ENCODE data around the gene RAF1. TPM values are rescaled to one million over a fixed set of nuclear protein-coding genes. Genes with fewer than 3 reads are reported as not detected.

RAF1 gene
- total and polyA plus RNA-seq, 2 donors (not counting 1 experiment from before 2014, with no cell fraction given): 134 to 258 TPM

DNA sequence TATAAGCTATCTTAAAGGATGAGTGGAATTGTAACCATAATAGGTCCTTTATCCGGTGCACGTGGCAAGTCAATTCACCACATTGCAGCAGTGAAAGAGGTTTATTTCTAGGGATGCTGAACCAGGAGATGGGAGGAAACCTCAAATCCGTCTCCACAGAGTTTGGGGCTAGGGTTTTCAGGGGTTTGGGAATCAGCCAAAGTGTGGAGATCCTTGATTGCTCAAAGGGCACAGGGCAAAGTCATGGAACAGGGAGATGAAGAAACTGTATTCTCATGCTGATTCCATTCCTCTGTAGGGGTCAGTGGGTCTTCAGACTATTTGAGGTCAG lies 7.2 kb upstream of the RAF1 start:
- Histone ChIP-seq H3K36me3 (ENCODE audit: control insufficient read depth, insufficient read depth, low read length) (no peaks in the 10 kb centered on the region), H2AFZ (ENCODE audit: low read length) (no peak overlapping the region), H3K27ac (ENCODE audit: insufficient read depth, low read length) (no peak overlapping the region), H3K9ac (ENCODE audit: insufficient read depth, low read length) (no peak overlapping the region), H3K4me1 (ENCODE audit: control insufficient read depth, extremely low read depth, insufficient read depth, low read length) (no peaks in the 10 kb centered on the region), H4K20me1 (ENCODE audit: control insufficient read depth, extremely low read depth, insufficient read depth, low read length) (no peaks in the 10 kb centered on the region), H3K4me2 (ENCODE audit: extremely low read depth, insufficient read depth, low read length) (no peak overlapping the region), H3K9me3 (ENCODE audit: control insufficient read depth, insufficient read depth, low read depth, low read length) (no peaks in the 10 kb centered on the region), H3K79me2 (ENCODE audit: control insufficient read depth, insufficient read depth, low read length) (no peaks in the 10 kb centered on the region), H3K4me3 (replicated peaks in 1 of 4; ENCODE audit: control extremely low read depth in 1 of 4, insufficient read depth in 1 of 4, low read depth in 3 of 4, low read length in 4 of 4) (no peak overlapping the region), H3K27me3 (ENCODE audit: control insufficient read depth, insufficient read depth, low read length) (no peaks in the 10 kb centered on the region)
- DNase-seq (ENCODE audit: low read depth in 2 of 2): no peak
- TF ChIP-seq EZH2 (IDR thresholded peaks at IDR 0.05; ENCODE audit: low read length, missing control alignments): no peak
- TF ChIP-seq CTCF (conservative IDR thresholded peaks at IDR 0.05 in 1 of 2, IDR thresholded peaks at IDR 0.05 in 1 of 2; ENCODE audit: low read depth in 1 of 2, low read length in 2 of 2): no peak

DNA sequence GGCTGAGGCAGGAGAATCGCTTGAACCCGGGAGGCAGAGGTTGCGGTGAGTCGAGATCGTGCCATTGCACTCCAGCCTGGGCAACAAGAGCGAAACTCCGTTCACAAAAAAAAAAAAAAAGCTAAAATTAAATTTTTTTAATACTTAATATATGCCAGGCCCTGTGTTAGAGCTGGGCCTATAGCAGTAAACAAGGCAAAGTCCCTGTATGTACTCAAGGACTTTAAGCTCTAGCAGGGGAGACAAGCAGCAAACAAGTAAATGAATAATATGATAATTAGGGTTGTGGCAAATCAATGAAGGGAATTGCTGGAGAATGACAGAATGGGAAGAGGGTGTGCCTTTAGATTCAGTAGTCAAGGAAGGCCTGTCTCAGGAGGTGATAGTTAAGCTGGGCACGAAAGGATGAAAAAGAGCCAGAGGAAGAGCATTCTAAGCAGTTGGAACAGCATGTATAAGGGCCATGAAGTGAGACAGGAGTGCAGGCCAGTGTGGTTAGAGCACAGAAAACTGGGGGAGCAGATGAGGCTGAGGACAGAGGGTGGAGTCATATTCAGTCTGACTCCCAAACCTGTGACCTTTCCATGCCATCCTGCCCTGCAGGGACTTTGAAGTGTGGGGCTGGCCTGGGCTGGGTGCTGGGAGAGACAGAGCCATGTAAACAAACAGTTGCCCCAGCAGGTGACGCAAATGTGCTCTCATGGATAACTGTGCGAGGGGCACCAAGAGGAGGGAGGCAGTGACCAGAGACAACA lies 6.6 kb upstream of the RAF1 start:
- no peaks in the 10 kb centered on the region for H3K4me1 ChIP-seq (ENCODE audit: control insufficient read depth, extremely low read depth, insufficient read depth, low read length)
- H2AFZ ChIP-seq (ENCODE audit: low read length): no peak overlapping the region
- no peaks in the 10 kb centered on the region for H3K79me2 ChIP-seq (ENCODE audit: control insufficient read depth, insufficient read depth, low read length)
- H3K9me3 ChIP-seq (ENCODE audit: control insufficient read depth, insufficient read depth, low read depth, low read length): no peaks in the 10 kb centered on the region
- H4K20me1 ChIP-seq (ENCODE audit: control insufficient read depth, extremely low read depth, insufficient read depth, low read length): no peaks in the 10 kb centered on the region
- no peak overlapping the region for H3K27ac ChIP-seq (ENCODE audit: insufficient read depth, low read length)
- H3K9ac ChIP-seq (ENCODE audit: insufficient read depth, low read length): no peak overlapping the region
- no peak for TF ChIP-seq EZH2 (IDR thresholded peaks at IDR 0.05; ENCODE audit: low read length, missing control alignments)
- no peak for TF ChIP-seq CTCF (conservative IDR thresholded peaks at IDR 0.05 in 1 of 2, IDR thresholded peaks at IDR 0.05 in 1 of 2; ENCODE audit: low read depth in 1 of 2, low read length in 2 of 2)
- DNase-seq (ENCODE audit: low read depth in 2 of 2): no peak
- H3K36me3 ChIP-seq (ENCODE audit: control insufficient read depth, insufficient read depth, low read length): no peaks in the 10 kb centered on the region
- H3K4me2 ChIP-seq (ENCODE audit: extremely low read depth, insufficient read depth, low read length): no peak overlapping the region
- H3K27me3 ChIP-seq (ENCODE audit: control insufficient read depth, insufficient read depth, low read length): no peaks in the 10 kb centered on the region
- no peak overlapping the region for H3K4me3 ChIP-seq (replicated peaks in 1 of 4; ENCODE audit: control extremely low read depth in 1 of 4, insufficient read depth in 1 of 4, low read depth in 3 of 4, low read length in 4 of 4)

DNA sequence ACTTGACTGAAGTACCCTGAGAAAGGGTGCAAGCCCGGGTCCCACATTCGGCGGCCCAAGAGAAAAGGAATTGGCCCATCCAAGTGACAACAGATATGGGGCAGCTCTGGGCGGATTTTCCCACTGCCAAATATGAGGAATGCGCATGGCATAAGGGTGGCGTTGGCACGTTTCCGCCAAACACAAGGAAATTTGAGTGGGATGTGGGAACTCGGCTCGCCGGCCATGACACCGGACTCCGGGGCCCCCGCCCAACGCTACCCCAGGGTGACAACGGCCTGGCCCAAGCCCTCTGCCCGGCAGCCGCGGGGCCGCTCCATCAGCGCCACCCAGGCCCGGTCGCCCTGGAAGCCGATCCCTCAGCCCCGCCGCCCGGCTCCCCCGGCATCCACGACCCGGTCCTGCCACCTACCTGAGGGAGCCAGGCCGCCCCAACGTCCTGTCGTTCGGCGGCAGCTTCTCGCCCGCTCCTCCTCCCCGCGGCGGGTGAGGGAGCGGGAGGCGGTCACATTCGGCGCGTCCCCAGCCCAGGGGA lies 449 bp downstream of the RAF1 start:
- peak; percentile 44 to 57 for DNase-seq (ENCODE audit: low read depth in 2 of 2)
- Histone ChIP-seq H3K27ac (ENCODE audit: insufficient read depth, low read length) (peak overlapping the region; percentile 98), H3K36me3 (ENCODE audit: control insufficient read depth, insufficient read depth, low read length) (no peaks in the 10 kb centered on the region), H3K79me2 (ENCODE audit: control insufficient read depth, insufficient read depth, low read length) (peaks cover 51% of the 10 kb centered on the region), H2AFZ (ENCODE audit: low read length) (peak overlapping the region; percentile 44), H3K4me1 (ENCODE audit: control insufficient read depth, extremely low read depth, insufficient read depth, low read length) (peaks cover 10% of the 10 kb centered on the region), H3K9ac (ENCODE audit: insufficient read depth, low read length) (peak overlapping the region; percentile 98), H3K27me3 (ENCODE audit: control insufficient read depth, insufficient read depth, low read length) (no peaks in the 10 kb centered on the region), H3K4me3 (replicated peaks in 1 of 4; ENCODE audit: control extremely low read depth in 1 of 4, insufficient read depth in 1 of 4, low read depth in 3 of 4, low read length in 4 of 4) (peak overlapping the region; percentile 69 to 97 (median 87)), H3K4me2 (ENCODE audit: extremely low read depth, insufficient read depth, low read length) (peak overlapping the region; percentile 85), H4K20me1 (ENCODE audit: control insufficient read depth, extremely low read depth, insufficient read depth, low read length) (no peaks in the 10 kb centered on the region), H3K9me3 (ENCODE audit: control insufficient read depth, insufficient read depth, low read depth, low read length) (no peaks in the 10 kb centered on the region)
- TF ChIP-seq CTCF (conservative IDR thresholded peaks at IDR 0.05 in 1 of 2, IDR thresholded peaks at IDR 0.05 in 1 of 2; ENCODE audit: low read depth in 1 of 2, low read length in 2 of 2) (no peak), EZH2 (IDR thresholded peaks at IDR 0.05; ENCODE audit: low read length, missing control alignments) (no peak)

All from fibroblast of lung (primary cell).